Neutrophil (primary cell): Measurements from ENCODE around the gene TMEM87B.

Source experiments
- H3K27ac ChIP-seq: fragments of 200-600 bp; sonication (generic); 2 replicates; pipeline ENCODE4 v1.5.1; 2016; ENCODE audit warnings: mild to moderate bottlenecking, moderate library complexity
- H3K27me3 ChIP-seq: fragments of 200-600 bp; sonication (generic); 2 replicates; pipeline ENCODE4 v1.6.0; 2016; ENCODE audit warnings: mild to moderate bottlenecking
- H3K36me3 ChIP-seq: fragments of 200-600 bp; sonication (generic); 2 replicates; pipeline ENCODE4 v1.5.1; 2017
- H3K4me1 ChIP-seq, 2 experiments: fragments of 200-600 bp in 1 of 2; sonication (generic) in 1 of 2; 1 replicate in 1 of 2; 2 replicates in 1 of 2; pipeline versions ENCODE4 v1.5.1 to v1.6.1; 2013 to 2016; ENCODE audit warnings: low read depth in 1 of 2, low read length in 1 of 2, mild to moderate bottlenecking in 1 of 2, moderate library complexity in 1 of 2; ENCODE audit not compliant: control insufficient read depth in 1 of 2, insufficient read depth in 1 of 2
- H3K4me3 ChIP-seq, 2 experiments: fragments of 200-600 bp in 1 of 2; sonication (generic) in 1 of 2; 1 replicate in 1 of 2; 2 replicates in 1 of 2; pipeline ENCODE4 v1.5.1; 2013 to 2016; ENCODE audit warnings: low read depth in 1 of 2, low read length in 1 of 2, mild to moderate bottlenecking in 1 of 2, moderate library complexity in 1 of 2
- H3K9me3 ChIP-seq: fragments of 200-600 bp; sonication (generic); 2 replicates; pipeline ENCODE4 v1.5.1; 2016
- TF ChIP-seq, protein P1 (sequence below): fragments of 200-600 bp; sonication (generic); IDR thresholded peaks from 2 replicates; pipeline ENCODE4 v1.5.1; 2016; ENCODE audit warnings: antibody characterized with exemption

TMEM87B gene

GRCh38 chr2:112054847-112055729 is at the start of gene TMEM87B:
Gene TMEM87B (plus strand): TSS chr2:112055269. CDS start chr2:112055592, 323 bp downstream.
- Histone ChIP-seq H3K27me3 (no peaks in the 10 kb centered on the region), H3K27ac (peak within 1 kb of the TSS; percentile 89), H3K36me3 (peaks cover 7% of the 10 kb centered on the region), H3K4me3 (peak within 1 kb of the TSS; percentile 90 to 100), H3K9me3 (no peaks in the 10 kb centered on the region), H3K4me1 (peaks cover 23% of the 10 kb centered on the region in 2 experiments)
- TF ChIP-seq, protein P1, sequence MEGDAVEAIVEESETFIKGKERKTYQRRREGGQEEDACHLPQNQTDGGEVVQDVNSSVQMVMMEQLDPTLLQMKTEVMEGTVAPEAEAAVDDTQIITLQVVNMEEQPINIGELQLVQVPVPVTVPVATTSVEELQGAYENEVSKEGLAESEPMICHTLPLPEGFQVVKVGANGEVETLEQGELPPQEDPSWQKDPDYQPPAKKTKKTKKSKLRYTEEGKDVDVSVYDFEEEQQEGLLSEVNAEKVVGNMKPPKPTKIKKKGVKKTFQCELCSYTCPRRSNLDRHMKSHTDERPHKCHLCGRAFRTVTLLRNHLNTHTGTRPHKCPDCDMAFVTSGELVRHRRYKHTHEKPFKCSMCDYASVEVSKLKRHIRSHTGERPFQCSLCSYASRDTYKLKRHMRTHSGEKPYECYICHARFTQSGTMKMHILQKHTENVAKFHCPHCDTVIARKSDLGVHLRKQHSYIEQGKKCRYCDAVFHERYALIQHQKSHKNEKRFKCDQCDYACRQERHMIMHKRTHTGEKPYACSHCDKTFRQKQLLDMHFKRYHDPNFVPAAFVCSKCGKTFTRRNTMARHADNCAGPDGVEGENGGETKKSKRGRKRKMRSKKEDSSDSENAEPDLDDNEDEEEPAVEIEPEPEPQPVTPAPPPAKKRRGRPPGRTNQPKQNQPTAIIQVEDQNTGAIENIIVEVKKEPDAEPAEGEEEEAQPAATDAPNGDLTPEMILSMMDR = peak; percentile 21

GRCh38 chr2:112005406-112006075 is 49.5 kb upstream of the TMEM87B start:
- peaks cover 74 to 75% of the 10 kb centered on the region in 2 experiments for H3K4me1 ChIP-seq
- peak overlapping the region; percentile 82 for H3K27ac ChIP-seq
- H3K4me3 ChIP-seq = no peak overlapping the region
- no peaks in the 10 kb centered on the region for H3K27me3 ChIP-seq
- no peaks in the 10 kb centered on the region for H3K36me3 ChIP-seq
- TF ChIP-seq, protein P1 = no peak
- H3K9me3 ChIP-seq = no peaks in the 10 kb centered on the region

GRCh38 chr2:112006076-112006410 is 49.0 kb upstream of the TMEM87B start:
- H3K27ac ChIP-seq = peak overlapping the region; percentile 82
- peaks cover 74 to 75% of the 10 kb centered on the region in 2 experiments for H3K4me1 ChIP-seq
- H3K4me3 ChIP-seq = no peak overlapping the region
- no peaks in the 10 kb centered on the region for H3K36me3 ChIP-seq
- no peaks in the 10 kb centered on the region for H3K9me3 ChIP-seq
- TF ChIP-seq, protein P1 = no peak
- H3K27me3 ChIP-seq = no peaks in the 10 kb centered on the region

DNA sequence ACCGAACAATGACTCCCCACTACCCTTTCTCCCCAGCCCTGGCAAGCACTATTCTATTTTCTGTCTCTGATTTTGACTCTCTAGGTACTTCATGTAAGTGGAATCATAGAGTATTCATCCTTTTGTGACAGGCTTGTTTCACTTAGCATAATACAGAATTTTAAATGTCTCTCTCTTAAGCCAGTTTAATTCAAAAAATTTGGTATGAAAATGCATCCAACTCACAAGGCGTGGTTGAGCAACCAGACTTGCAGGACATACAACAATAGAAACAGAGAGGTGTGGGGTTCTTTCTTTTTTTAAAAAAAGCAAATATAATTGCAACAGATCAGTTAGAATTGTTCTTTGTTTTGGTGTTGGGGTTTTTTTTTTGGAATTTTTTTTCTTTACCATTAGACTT is 47.6 kb upstream of the TMEM87B start:
- no peaks in the 10 kb centered on the region for H3K36me3 ChIP-seq
- peaks cover 70 to 79% of the 10 kb centered on the region in 2 experiments for H3K4me1 ChIP-seq
- H3K27me3 ChIP-seq = no peaks in the 10 kb centered on the region
- no peak overlapping the region for H3K4me3 ChIP-seq
- H3K27ac ChIP-seq = peak overlapping the region; percentile 9
- TF ChIP-seq, protein P1 = no peak
- H3K9me3 ChIP-seq = no peaks in the 10 kb centered on the region

DNA sequence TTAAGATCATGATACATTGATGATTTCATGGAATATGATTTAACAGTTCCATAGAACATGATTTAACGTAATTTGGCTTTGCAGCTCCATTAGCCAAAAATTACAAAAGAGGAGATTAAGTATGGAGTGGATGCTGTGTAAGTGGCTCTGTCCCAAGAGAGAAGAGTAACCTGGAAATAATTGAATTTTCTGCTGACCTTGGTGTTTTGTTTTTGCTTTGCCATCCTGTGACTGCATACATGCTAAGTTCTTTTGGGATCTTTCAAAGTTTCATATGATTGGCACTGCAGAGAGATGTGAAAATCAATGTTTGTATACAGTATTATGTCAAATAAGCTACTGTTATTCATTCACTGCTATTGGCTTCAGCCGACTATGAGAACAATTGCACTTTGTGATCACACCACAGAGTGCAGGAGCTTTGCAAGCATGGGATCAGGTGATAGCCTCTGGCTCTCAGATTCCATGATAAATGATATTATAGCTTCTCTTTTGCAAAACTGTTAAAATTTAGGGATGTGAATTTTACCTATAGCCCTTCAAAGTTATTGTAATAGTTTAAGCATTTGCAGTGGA is 46.1 kb upstream of the TMEM87B start:
- Histone ChIP-seq H3K27ac (no peak overlapping the region), H3K36me3 (no peaks in the 10 kb centered on the region), H3K27me3 (no peaks in the 10 kb centered on the region), H3K9me3 (no peaks in the 10 kb centered on the region), H3K4me1 (peaks cover 55 to 64% of the 10 kb centered on the region in 2 experiments), H3K4me3 (no peak overlapping the region)
- TF ChIP-seq, protein P1 = no peak
